HepG2 (cell line): ENCODE results near the gene ANKRD55.

Source experiments
- KLF16 ChIP-seq, 2 experiments: sonication (generic) in 1 of 2; formaldehyde crosslinking in 1 of 2; IDR thresholded peaks; 2 replicates each; pipeline versions ENCODE4 v1.6.1 to v1.8.0; 2016 to 2023; ENCODE audit warnings: missing genetic modification reagents in 2 of 2, missing compliant biosample characterization in 1 of 2
- MYC ChIP-seq: sonication (generic); formaldehyde crosslinking; IDR thresholded peaks from 2 replicates; pipeline ENCODE4 v1.9.0; 2021; ENCODE audit warnings: missing genetic modification reagents, borderline replicate concordance
- ZNF232 ChIP-seq: sonication (generic); formaldehyde crosslinking; IDR thresholded peaks from 2 replicates; pipeline ENCODE4 v1.4.0; 2020; ENCODE audit warnings: missing genetic modification reagents, borderline replicate concordance

DNA sequence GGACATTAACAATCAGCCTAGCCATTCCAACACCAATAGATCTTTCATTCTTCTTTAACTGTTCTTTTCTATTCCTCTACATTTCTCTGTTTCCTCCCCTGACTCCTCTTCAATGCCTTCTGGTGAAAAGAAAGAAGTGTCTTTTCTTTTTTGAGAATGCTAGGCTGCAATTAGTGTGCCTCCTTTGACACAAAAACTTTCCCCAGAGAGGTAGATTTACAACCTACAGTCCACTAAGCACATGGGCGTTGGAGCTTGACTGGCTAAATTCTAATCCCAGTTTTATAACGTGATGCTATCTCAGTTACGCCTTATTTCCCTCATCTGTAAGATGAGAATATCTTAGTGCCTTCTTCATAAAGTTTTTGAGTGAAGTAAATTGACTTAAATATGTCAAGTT lies 16.9 kb upstream of the ANKRD55 start:
- no peak for TF ChIP-seq ZNF232
- no peak for TF ChIP-seq MYC (CRISPR knock-in tag)
- no peak for TF ChIP-seq KLF16 (CRISPR knock-in tag; IDR thresholded peaks at IDR 0.05)
